ENCODE measurements around the gene SMAD2.

DNA sequence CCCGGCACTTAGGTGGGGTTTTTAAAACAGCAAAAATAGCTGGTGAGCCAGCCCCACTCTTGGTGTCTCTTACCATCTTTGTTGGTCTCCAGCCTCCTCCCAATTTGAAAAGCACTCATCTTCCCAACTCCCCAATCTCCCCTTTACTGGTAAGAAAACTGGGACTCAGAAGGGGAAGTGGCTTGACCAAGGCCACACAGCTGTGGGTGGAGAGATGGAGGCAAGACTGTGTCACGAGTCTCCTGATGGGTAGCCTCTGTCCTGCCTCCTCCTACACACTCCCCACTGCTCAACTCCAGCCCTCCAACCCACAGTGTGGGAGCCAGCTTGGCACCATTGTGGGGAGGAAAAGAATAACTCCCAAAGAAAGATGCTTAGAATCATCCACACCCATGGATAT lies 140.4 kb downstream of the SMAD2 start:
- TF ChIP-seq EGR1 (IDR thresholded peaks at IDR 0.05; ENCODE audit: borderline replicate concordance, low read depth, low read length) (no peak), RXRA (IDR thresholded peaks at IDR 0.05; ENCODE audit: insufficient read depth, low read depth, low read length) (no peak), TAF7 (optimal IDR thresholded peaks at IDR 0.05; ENCODE audit: borderline replicate concordance, low read depth, low read length) (no peak), POLR2A (IDR thresholded peaks at IDR 0.05; ENCODE audit: control extremely low read depth in 1 of 2, low read depth in 2 of 2, low read length in 2 of 2) (no peak), POLR2AphosphoS5 (IDR thresholded peaks at IDR 0.05; ENCODE audit: low read depth, low read length) (no peak), SIN3A (conservative IDR thresholded peaks at IDR 0.05 in 1 of 2, IDR thresholded peaks at IDR 0.05 in 1 of 2; ENCODE audit: low read depth in 1 of 2, low read length in 2 of 2) (no peak), EZH2 (IDR thresholded peaks at IDR 0.05; ENCODE audit: low read depth, low read length, severe bottlenecking) (no peak), BRCA1 (IDR thresholded peaks at IDR 0.05; ENCODE audit: low read depth, low read length) (no peak), EP300 (IDR thresholded peaks at IDR 0.05; ENCODE audit: borderline replicate concordance in 1 of 2, low read depth in 2 of 2, low read length in 2 of 2) (no peak), JUND (IDR thresholded peaks at IDR 0.05; ENCODE audit: low read length) (no peak), CEBPB (IDR thresholded peaks at IDR 0.05; ENCODE audit: low read depth, low read length) (no peak)
- TF ChIP-seq, protein P1, sequence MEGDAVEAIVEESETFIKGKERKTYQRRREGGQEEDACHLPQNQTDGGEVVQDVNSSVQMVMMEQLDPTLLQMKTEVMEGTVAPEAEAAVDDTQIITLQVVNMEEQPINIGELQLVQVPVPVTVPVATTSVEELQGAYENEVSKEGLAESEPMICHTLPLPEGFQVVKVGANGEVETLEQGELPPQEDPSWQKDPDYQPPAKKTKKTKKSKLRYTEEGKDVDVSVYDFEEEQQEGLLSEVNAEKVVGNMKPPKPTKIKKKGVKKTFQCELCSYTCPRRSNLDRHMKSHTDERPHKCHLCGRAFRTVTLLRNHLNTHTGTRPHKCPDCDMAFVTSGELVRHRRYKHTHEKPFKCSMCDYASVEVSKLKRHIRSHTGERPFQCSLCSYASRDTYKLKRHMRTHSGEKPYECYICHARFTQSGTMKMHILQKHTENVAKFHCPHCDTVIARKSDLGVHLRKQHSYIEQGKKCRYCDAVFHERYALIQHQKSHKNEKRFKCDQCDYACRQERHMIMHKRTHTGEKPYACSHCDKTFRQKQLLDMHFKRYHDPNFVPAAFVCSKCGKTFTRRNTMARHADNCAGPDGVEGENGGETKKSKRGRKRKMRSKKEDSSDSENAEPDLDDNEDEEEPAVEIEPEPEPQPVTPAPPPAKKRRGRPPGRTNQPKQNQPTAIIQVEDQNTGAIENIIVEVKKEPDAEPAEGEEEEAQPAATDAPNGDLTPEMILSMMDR (IDR thresholded peaks at IDR 0.05; ENCODE audit: control extremely low read depth in 1 of 3, insufficient read depth in 1 of 3, low read depth in 1 of 3, low read length in 3 of 3), result no peak
- TF ChIP-seq, protein P2, sequence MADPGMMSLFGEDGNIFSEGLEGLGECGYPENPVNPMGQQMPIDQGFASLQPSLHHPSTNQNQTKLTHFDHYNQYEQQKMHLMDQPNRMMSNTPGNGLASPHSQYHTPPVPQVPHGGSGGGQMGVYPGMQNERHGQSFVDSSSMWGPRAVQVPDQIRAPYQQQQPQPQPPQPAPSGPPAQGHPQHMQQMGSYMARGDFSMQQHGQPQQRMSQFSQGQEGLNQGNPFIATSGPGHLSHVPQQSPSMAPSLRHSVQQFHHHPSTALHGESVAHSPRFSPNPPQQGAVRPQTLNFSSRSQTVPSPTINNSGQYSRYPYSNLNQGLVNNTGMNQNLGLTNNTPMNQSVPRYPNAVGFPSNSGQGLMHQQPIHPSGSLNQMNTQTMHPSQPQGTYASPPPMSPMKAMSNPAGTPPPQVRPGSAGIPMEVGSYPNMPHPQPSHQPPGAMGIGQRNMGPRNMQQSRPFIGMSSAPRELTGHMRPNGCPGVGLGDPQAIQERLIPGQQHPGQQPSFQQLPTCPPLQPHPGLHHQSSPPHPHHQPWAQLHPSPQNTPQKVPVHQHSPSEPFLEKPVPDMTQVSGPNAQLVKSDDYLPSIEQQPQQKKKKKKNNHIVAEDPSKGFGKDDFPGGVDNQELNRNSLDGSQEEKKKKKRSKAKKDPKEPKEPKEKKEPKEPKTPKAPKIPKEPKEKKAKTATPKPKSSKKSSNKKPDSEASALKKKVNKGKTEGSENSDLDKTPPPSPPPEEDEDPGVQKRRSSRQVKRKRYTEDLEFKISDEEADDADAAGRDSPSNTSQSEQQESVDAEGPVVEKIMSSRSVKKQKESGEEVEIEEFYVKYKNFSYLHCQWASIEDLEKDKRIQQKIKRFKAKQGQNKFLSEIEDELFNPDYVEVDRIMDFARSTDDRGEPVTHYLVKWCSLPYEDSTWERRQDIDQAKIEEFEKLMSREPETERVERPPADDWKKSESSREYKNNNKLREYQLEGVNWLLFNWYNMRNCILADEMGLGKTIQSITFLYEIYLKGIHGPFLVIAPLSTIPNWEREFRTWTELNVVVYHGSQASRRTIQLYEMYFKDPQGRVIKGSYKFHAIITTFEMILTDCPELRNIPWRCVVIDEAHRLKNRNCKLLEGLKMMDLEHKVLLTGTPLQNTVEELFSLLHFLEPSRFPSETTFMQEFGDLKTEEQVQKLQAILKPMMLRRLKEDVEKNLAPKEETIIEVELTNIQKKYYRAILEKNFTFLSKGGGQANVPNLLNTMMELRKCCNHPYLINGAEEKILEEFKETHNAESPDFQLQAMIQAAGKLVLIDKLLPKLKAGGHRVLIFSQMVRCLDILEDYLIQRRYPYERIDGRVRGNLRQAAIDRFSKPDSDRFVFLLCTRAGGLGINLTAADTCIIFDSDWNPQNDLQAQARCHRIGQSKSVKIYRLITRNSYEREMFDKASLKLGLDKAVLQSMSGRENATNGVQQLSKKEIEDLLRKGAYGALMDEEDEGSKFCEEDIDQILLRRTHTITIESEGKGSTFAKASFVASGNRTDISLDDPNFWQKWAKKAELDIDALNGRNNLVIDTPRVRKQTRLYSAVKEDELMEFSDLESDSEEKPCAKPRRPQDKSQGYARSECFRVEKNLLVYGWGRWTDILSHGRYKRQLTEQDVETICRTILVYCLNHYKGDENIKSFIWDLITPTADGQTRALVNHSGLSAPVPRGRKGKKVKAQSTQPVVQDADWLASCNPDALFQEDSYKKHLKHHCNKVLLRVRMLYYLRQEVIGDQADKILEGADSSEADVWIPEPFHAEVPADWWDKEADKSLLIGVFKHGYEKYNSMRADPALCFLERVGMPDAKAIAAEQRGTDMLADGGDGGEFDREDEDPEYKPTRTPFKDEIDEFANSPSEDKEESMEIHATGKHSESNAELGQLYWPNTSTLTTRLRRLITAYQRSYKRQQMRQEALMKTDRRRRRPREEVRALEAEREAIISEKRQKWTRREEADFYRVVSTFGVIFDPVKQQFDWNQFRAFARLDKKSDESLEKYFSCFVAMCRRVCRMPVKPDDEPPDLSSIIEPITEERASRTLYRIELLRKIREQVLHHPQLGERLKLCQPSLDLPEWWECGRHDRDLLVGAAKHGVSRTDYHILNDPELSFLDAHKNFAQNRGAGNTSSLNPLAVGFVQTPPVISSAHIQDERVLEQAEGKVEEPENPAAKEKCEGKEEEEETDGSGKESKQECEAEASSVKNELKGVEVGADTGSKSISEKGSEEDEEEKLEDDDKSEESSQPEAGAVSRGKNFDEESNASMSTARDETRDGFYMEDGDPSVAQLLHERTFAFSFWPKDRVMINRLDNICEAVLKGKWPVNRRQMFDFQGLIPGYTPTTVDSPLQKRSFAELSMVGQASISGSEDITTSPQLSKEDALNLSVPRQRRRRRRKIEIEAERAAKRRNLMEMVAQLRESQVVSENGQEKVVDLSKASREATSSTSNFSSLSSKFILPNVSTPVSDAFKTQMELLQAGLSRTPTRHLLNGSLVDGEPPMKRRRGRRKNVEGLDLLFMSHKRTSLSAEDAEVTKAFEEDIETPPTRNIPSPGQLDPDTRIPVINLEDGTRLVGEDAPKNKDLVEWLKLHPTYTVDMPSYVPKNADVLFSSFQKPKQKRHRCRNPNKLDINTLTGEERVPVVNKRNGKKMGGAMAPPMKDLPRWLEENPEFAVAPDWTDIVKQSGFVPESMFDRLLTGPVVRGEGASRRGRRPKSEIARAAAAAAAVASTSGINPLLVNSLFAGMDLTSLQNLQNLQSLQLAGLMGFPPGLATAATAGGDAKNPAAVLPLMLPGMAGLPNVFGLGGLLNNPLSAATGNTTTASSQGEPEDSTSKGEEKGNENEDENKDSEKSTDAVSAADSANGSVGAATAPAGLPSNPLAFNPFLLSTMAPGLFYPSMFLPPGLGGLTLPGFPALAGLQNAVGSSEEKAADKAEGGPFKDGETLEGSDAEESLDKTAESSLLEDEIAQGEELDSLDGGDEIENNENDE (IDR thresholded peaks at IDR 0.05; ENCODE audit: insufficient replicate concordance, low read length), result no peak
